Smooth muscle cell (in vitro differentiated cells): ENCODE data around the gene WDR1. TPM values are rescaled to one million over a fixed set of nuclear protein-coding genes. Genes with fewer than 3 reads are reported as not detected.

Source experiments
- DNase-seq: peaks from one replicate; lab custom pipeline; 2025; ENCODE audit not compliant: unreplicated experiment; lab: John Stamatoyannopoulos, UW
- H2AFZ ChIP-seq: fragments of 200-600 bp; sonication (generic); 2 replicates; pipeline ENCODE4 v1.6.0; 2016; ENCODE audit warnings: antibody characterized with exemption, low read depth, mild to moderate bottlenecking
- H3F3A ChIP-seq: fragments of 200-600 bp; sonication (generic); 2 replicates; pipeline ENCODE4 v1.6.0; 2017; ENCODE audit warnings: antibody characterized with exemption, low read depth
- H3K27ac ChIP-seq: fragments of 200-600 bp; sonication (generic); 2 replicates; pipeline ENCODE4 v1.5.1; 2016; ENCODE audit warnings: low read depth, mild to moderate bottlenecking
- H3K27me3 ChIP-seq: fragments of 200-600 bp; sonication (generic); 2 replicates; pipeline ENCODE4 v1.6.1; 2016; ENCODE audit warnings: low read depth, mild to moderate bottlenecking
- H3K36me3 ChIP-seq: fragments of 200-600 bp; sonication (generic); 2 replicates; pipeline ENCODE4 v1.5.1; 2016; ENCODE audit warnings: low read depth
- H3K4me1 ChIP-seq: fragments of 200-600 bp; sonication (generic); 2 replicates; pipeline ENCODE4 v1.5.1; 2016; ENCODE audit warnings: low read depth
- H3K4me2 ChIP-seq: fragments of 200-600 bp; sonication (generic); 2 replicates; pipeline ENCODE4 v1.6.0; 2016; ENCODE audit warnings: mild to moderate bottlenecking
- H3K4me3 ChIP-seq: fragments of 200-600 bp; sonication (generic); 2 replicates; pipeline ENCODE4 v1.5.1; 2016; ENCODE audit warnings: mild to moderate bottlenecking
- H3K79me2 ChIP-seq: fragments of 200-600 bp; sonication (generic); 2 replicates; pipeline ENCODE4 v1.6.0; 2016; ENCODE audit warnings: low read depth, mild to moderate bottlenecking
- H3K9ac ChIP-seq: fragments of 200-600 bp; sonication (generic); 2 replicates; pipeline ENCODE4 v1.6.0; 2016; ENCODE audit warnings: low read depth
- H3K9me3 ChIP-seq: fragments of 200-600 bp; sonication (generic); replicated peaks from 2 replicates; pipeline ENCODE4 v1.5.1; 2016; ENCODE audit warnings: low read depth
- H4K20me1 ChIP-seq: fragments of 200-600 bp; sonication (generic); 2 replicates; pipeline ENCODE4 v1.6.0; 2016; ENCODE audit warnings: low read depth
- CTCF ChIP-seq: fragments of 200-600 bp; sonication (generic); IDR thresholded peaks from 2 replicates; pipeline ENCODE4 v1.5.1; 2017; ENCODE audit warnings: borderline replicate concordance, mild to moderate bottlenecking, antibody characterized with exemption; ENCODE audit not compliant: insufficient read depth, poor library complexity, severe bottlenecking
- WGBS: methylation state at CpG from one replicate; pipeline ENCODE4 v1.1.7; 2016; ENCODE audit warnings: low lambda C conversion rate; 5-methylcytosine and 5-hydroxymethylcytosine counted together
- polyA plus RNA-seq: library from polyadenylated mRNA; unstranded; fragments of >200 nt; fragmentation: Nextera tagmentation; extraction: Ambion mirVana; gene quantifications from 2 replicates; pipeline ENCODE4 v1.2.1, GENCODE V29; 2016
- total RNA-seq: library from RNA; depleted of rRNA; stranded (reverse); fragments of >200 nt; gene quantifications from 2 replicates; pipeline ENCODE4 v1.2.3, GENCODE V29; 2014

The WDR1 gene
- total and polyA plus RNA-seq, 2 experiments from 2014 or later = 259 to 273 TPM

- H3K79me2 ChIP-seq = peaks cover 26% of the 10 kb centered on the region
- H3F3A ChIP-seq = no peaks in the 10 kb centered on the region
- no peak overlapping the region for H3K9ac ChIP-seq
- H3K4me3 ChIP-seq = no peak overlapping the region
- H3K27ac ChIP-seq = no peak overlapping the region
- DNase-seq = no peak
- TF ChIP-seq CTCF = no peak
- 93% methylated on average over 21 of the region's 21 CpGs for WGBS
- peaks cover 93% of the 10 kb centered on the region for H4K20me1 ChIP-seq
- H3K36me3 ChIP-seq = peaks cover 16% of the 10 kb centered on the region
- H3K4me2 ChIP-seq = no peak overlapping the region
- no peak overlapping the region for H2AFZ ChIP-seq
- H3K9me3 ChIP-seq = no peaks in the 10 kb centered on the region
- no peaks in the 10 kb centered on the region for H3K27me3 ChIP-seq
- H3K4me1 ChIP-seq = no peaks in the 10 kb centered on the region
Measured at GRCh38 chr4:10084651-10085358, 31.8 kb downstream of the WDR1 start.

- no peak overlapping the region for H3K4me2 ChIP-seq
- H3K9ac ChIP-seq = no peak overlapping the region
- H3K79me2 ChIP-seq = peaks cover 18% of the 10 kb centered on the region
- no peak overlapping the region for H3K27ac ChIP-seq
- no peaks in the 10 kb centered on the region for H3F3A ChIP-seq
- no peak for TF ChIP-seq CTCF
- peaks cover 93% of the 10 kb centered on the region for H4K20me1 ChIP-seq
- H3K4me3 ChIP-seq = no peak overlapping the region
- WGBS = 91% methylated on average over 23 of the region's 23 CpGs
- no peaks in the 10 kb centered on the region for H3K27me3 ChIP-seq
- no peaks in the 10 kb centered on the region for H3K9me3 ChIP-seq
- no peak for DNase-seq
- H3K36me3 ChIP-seq = peaks cover 16% of the 10 kb centered on the region
- no peak overlapping the region for H2AFZ ChIP-seq
- H3K4me1 ChIP-seq = no peaks in the 10 kb centered on the region
Measured at GRCh38 chr4:10083861-10084641, 32.5 kb downstream of the WDR1 start.

GRCh38 chr4:10083331-10083771 is 33.2 kb downstream of the WDR1 start:
- Histone ChIP-seq H4K20me1 (peaks cover 93% of the 10 kb centered on the region), H3F3A (no peaks in the 10 kb centered on the region), H3K27ac (no peak overlapping the region), H3K79me2 (peaks cover 11% of the 10 kb centered on the region), H2AFZ (no peak overlapping the region), H3K9ac (no peak overlapping the region), H3K4me1 (no peaks in the 10 kb centered on the region), H3K9me3 (no peaks in the 10 kb centered on the region), H3K4me3 (no peak overlapping the region), H3K36me3 (peaks cover 16% of the 10 kb centered on the region), H3K4me2 (no peak overlapping the region), H3K27me3 (no peaks in the 10 kb centered on the region)
- no peak for TF ChIP-seq CTCF
- WGBS = 96% methylated on average over 12 of the region's 12 CpGs
- no peak for DNase-seq
